Osteocyte (in vitro differentiated cells): ENCODE measurements around the gene CD27. TPM values are rescaled to one million over a fixed set of nuclear protein-coding genes. Genes with fewer than 3 reads are reported as not detected.

Experiments used
- DNase-seq: peaks from one replicate; pipeline ENCODE4 v3.0.0; 2021; ENCODE audit warnings: mixed read lengths; ENCODE audit not compliant: unreplicated experiment; ENCODE audit errors: extremely low spot score
- H3K27ac Mint-ChIP-seq: one replicate; pipeline ENCODE4 v1.8.0; 2021; ENCODE audit warnings: mild to moderate bottlenecking, mixed read lengths; ENCODE audit not compliant: unreplicated experiment
- H3K27me3 Mint-ChIP-seq: one replicate; pipeline ENCODE4 v1.8.0; 2021; ENCODE audit warnings: mixed read lengths; ENCODE audit not compliant: unreplicated experiment
- H3K36me3 Mint-ChIP-seq: one replicate; pipeline ENCODE4 v1.8.0; 2021; ENCODE audit warnings: mixed read lengths; ENCODE audit not compliant: unreplicated experiment
- H3K4me1 Mint-ChIP-seq: one replicate; pipeline ENCODE4 v1.8.0; 2021; ENCODE audit warnings: mixed read lengths; ENCODE audit not compliant: unreplicated experiment
- H3K4me3 Mint-ChIP-seq: one replicate; pipeline ENCODE4 v1.8.0; 2021; ENCODE audit warnings: mild to moderate bottlenecking, moderate library complexity, mixed read lengths; ENCODE audit not compliant: unreplicated experiment
- H3K9me3 Mint-ChIP-seq: one replicate; pipeline ENCODE4 v1.8.0; 2021; ENCODE audit warnings: mixed read lengths; ENCODE audit not compliant: unreplicated experiment
- total RNA-seq: library from RNA; stranded (reverse); gene quantifications from 2 replicates; pipeline ENCODE4 v1.2.1, GENCODE V29; 2021
- TF ChIP-seq, protein P1 (sequence below): fragments of 200-600 bp; sonication (generic); IDR thresholded peaks from 2 replicates; pipeline ENCODE4 v1.5.0; 2021; ENCODE audit warnings: antibody characterized with exemption, mild to moderate bottlenecking, moderate library complexity

CD27 gene
- total RNA-seq, 1 donor from 2014 or later: not detected

DNA sequence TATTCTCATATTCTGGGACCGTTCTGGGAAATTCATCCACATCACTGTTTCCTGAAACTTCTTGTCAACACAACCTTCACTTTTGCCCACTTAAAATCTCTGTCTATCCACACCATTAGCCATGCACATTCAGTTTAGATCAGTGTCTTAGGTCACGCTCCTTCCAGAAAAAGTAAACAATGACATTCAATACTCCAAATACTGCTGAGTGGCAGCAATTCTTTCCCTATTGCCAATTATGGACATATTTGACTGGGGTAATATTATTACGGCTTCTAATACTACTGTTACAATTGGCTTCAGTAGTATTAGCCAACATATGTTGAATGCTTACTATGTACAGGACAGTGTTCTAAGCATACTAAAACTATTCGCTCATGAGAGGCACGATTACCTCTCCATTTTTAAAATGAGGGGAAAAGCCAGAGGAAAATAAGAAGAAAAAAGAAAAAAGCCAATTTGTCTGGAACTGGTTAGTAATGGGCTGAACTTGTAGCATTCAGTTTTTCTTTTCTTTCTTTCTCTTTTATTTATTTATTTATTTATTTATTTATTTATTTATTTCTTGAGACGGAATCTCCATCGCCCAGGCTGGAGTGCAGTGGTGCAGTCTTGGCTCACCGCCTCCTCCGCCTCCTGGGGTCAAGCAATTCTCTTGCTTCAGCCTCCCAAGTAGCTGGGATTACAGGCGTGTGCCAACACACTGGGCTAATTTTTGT is 37.4 kb upstream of the CD27 start:
- H3K4me1 Mint-ChIP-seq: no peaks in the 10 kb centered on the region
- no peak overlapping the region for H3K4me3 Mint-ChIP-seq
- no peak for DNase-seq
- H3K27me3 Mint-ChIP-seq: no peaks in the 10 kb centered on the region
- H3K9me3 Mint-ChIP-seq: peaks cover 14% of the 10 kb centered on the region
- peaks cover 6% of the 10 kb centered on the region for H3K36me3 Mint-ChIP-seq
- TF ChIP-seq, protein P1, sequence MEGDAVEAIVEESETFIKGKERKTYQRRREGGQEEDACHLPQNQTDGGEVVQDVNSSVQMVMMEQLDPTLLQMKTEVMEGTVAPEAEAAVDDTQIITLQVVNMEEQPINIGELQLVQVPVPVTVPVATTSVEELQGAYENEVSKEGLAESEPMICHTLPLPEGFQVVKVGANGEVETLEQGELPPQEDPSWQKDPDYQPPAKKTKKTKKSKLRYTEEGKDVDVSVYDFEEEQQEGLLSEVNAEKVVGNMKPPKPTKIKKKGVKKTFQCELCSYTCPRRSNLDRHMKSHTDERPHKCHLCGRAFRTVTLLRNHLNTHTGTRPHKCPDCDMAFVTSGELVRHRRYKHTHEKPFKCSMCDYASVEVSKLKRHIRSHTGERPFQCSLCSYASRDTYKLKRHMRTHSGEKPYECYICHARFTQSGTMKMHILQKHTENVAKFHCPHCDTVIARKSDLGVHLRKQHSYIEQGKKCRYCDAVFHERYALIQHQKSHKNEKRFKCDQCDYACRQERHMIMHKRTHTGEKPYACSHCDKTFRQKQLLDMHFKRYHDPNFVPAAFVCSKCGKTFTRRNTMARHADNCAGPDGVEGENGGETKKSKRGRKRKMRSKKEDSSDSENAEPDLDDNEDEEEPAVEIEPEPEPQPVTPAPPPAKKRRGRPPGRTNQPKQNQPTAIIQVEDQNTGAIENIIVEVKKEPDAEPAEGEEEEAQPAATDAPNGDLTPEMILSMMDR: no peak
- no peak overlapping the region for H3K27ac Mint-ChIP-seq

DNA sequence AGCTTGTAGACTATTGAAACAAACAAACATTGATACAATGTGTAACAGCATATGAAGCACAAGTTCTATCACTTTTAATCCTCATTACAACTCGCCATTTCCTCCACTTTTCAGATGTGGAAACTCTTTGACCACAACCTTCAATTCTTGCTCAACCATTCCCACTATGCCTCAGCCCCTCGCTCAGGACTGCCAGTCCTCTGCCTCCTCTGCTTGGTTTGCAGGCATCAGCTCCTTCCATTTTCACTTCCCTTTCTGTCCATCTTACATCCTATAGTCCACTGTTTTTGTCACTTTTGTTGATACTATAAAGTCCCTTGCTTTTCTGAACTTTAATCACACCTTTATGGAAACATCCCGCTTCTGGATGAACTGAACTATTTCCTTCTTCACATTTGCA is 28.2 kb upstream of the CD27 start:
- Mint-ChIP-seq H3K27me3 (peaks cover 6% of the 10 kb centered on the region), H3K4me3 (no peak overlapping the region), H3K36me3 (no peaks in the 10 kb centered on the region), H3K9me3 (no peaks in the 10 kb centered on the region), H3K4me1 (peaks cover 7% of the 10 kb centered on the region), H3K27ac (no peak overlapping the region)
- TF ChIP-seq, protein P1: no peak
- DNase-seq: no peak

DNA sequence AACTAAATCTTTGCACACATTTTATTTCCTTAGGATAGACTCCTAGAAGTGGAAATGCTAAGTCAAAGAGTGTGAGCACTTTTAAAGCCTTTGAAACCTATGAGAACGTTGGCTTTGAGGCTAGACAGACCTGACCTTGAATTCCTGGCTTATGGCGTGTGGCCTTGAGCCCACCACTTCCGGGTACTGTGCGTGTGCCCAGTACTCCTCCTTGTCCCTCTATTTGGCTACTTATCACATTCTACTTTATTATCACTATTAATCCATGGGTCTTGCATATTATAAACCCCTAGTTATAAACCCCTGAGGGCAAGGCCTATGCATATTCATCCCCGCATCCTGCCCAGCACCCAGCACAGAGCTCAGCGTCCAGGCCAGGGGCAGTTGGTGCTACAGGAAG is 26.0 kb upstream of the CD27 start:
- Mint-ChIP-seq H3K27ac (no peak overlapping the region), H3K4me1 (peaks cover 10% of the 10 kb centered on the region), H3K9me3 (no peaks in the 10 kb centered on the region), H3K27me3 (peaks cover 6% of the 10 kb centered on the region), H3K36me3 (no peaks in the 10 kb centered on the region), H3K4me3 (no peak overlapping the region)
- TF ChIP-seq, protein P1: no peak
- no peak for DNase-seq

DNA sequence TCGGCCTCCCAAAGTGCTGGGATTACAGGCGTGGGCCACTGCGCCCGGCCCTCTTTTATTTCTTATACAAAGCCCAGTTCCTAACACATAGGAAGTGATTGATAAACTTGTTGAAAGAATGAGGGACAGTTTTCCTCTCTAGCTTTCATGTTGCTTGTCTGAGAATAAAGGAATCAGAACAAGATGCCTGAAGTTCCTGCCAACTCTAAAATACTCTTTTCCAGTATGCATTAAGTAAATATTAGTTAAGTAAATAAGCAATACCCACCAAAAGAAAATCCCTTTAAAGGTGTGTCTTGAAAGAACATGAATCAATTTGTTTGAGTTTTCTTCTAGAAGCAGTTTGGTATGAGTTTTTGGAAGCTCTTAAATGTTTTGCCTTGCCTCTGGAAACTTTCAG is 24.4 kb upstream of the CD27 start:
- Mint-ChIP-seq H3K36me3 (no peaks in the 10 kb centered on the region), H3K27ac (no peak overlapping the region), H3K4me1 (peaks cover 11% of the 10 kb centered on the region), H3K4me3 (no peak overlapping the region), H3K27me3 (peaks cover 6% of the 10 kb centered on the region), H3K9me3 (no peaks in the 10 kb centered on the region)
- TF ChIP-seq, protein P1: no peak
- DNase-seq: peak; percentile 25

DNA sequence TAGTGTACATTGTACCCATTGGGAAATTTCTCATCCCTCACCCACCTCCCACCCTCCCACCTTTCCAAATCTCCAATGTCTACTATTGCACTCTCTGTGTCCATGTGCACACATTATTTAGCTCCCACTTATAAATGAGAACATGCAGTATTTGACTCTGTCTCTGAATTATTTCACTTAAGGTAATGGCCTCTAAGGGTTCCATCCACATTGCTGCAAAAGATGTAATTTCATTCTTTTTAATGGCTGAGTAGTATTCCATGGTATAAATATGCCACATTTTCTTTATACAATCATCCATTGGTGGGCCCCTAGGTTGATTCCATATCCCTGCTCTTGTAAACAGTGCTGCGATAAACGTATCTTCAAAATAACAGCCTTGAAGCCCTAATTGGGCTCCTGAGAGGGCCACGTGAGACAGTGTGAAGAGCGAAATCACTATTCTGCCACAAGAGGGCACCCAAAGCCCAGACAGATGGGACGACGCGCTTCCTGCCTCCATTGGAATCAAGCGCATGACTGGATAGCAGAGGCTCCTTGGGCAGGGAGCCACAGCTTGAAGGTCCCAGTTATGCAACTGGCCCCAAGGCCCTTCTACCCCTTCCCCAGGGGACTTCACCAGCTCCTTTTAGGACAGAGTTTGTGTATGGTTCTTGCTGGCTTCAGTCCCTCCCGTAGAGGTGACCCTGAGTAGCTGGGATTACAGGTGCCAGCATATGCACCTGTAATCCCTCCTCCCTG is 21.3 kb upstream of the CD27 start:
- Mint-ChIP-seq H3K36me3 (no peaks in the 10 kb centered on the region), H3K27me3 (no peaks in the 10 kb centered on the region), H3K4me3 (no peak overlapping the region), H3K4me1 (peaks cover 11% of the 10 kb centered on the region), H3K9me3 (no peaks in the 10 kb centered on the region), H3K27ac (no peak overlapping the region)
- TF ChIP-seq, protein P1: peak; percentile 91
- DNase-seq: peak; percentile 89
